OCI-M1 (cell line): ENCODE results near the gene UNKL.
A peak's percentile ranks its signal among the peaks of the same experiment; 100 is the strongest.

ENCODE experiments used
- DNase-seq: peaks from one replicate; lab custom pipeline; 2025; lab: John Stamatoyannopoulos, UW

The UNKL gene

GRCh38 chr16:1431497-1432270 lies 17.2 kb upstream of the UNKL start:
- no peak for DNase-seq

DNA sequence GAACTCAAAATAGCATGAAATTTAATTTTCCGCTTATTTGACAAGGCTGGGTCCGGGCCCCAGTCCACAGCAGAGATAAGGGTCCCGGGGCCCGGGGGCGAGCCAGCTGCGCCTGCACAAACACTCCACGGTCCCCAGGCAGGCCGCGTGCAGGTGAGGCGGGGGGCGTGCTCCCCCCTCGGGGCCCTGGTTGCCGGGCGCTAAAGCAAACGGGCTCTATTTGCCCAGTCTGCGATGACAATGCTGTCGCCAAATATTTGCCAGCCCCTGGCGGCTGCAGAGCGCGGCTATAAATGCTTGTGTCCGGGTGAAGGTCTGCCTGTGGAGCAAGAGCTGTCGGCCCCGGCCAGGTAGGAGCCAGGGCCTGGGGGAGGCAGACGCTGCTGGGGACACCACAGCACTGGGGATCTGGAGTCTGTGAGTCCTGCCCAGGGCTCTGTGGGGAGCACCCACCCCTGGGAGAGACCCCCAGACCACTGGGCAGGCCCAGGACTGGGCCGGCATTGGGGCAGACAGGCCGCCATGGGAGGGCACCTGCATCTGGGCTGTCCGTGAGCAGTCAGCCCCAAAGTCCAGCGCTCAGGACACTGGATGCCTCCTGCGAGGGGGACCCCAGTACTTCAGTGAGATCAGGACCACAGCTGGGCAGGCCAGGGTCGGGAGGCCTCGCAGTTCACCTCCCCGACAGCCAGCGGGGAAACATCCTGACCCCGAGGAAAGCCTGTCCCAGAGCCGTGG lies 16.4 kb upstream of the UNKL start, which contains the start of gene PERCC1:
PERCC1 (plus strand) TSS at position 320 of the 738 bp plus-strand sequence. CDS start 1,516 bp downstream, outside the sequence.
- DNase-seq: no peak

DNA sequence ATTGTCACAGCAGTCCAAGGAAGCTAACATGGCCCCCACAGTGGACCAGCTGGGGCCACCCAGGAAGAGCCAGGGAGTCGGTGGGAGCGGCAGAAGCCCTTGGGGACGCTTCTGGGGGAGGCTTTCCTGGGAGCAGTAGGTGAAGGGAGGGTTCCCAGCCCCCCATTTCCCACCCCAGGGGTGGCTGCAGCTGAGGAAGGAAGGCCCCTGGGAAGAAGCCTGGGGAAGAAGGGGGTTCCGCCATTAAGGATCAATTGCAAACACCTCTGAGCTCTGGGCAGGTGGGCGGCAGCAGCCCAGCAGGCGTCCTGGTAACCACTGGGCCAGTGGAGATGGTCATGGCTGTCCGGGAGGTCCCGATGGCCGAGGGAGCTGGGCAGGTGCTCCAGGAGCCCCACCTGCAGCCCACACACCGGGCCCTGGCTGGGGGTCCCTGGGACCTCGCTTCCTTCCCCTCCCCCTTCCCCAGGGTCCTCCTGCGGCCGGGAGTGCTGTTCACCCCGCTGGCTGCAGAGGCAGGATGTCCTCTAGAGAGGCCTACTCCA lies 15.8 kb upstream of the UNKL start:
- DNase-seq: no peak

DNA sequence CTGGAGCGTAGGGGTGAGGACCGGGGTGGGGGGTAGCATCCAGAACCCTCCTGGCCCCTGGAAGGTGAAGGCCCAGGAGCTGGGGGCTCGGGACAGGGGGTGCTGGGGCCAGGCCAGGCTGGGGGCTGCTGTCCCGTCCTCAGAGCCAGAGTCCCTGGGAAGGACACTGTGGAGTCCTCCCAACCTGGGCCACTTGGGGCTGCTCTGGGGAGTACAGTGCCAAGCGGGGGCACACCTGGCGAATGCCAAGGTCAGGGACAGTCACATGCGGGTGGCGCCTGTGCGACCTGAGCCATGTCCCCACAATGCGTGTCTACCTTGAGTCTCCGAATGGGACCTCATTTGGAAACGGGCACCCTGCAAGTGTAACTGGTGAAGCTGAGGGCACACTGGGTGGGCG lies 15.1 kb upstream of the UNKL start:
- DNase-seq: no peak

GRCh38 chr16:1429012-1429411 lies 14.5 kb upstream of the UNKL start:
- DNase-seq: no peak

- DNase-seq: peak; percentile 68
These were observed 14.0 kb upstream of the UNKL start for GRCh38 chr16:1428511-1428910.

DNA sequence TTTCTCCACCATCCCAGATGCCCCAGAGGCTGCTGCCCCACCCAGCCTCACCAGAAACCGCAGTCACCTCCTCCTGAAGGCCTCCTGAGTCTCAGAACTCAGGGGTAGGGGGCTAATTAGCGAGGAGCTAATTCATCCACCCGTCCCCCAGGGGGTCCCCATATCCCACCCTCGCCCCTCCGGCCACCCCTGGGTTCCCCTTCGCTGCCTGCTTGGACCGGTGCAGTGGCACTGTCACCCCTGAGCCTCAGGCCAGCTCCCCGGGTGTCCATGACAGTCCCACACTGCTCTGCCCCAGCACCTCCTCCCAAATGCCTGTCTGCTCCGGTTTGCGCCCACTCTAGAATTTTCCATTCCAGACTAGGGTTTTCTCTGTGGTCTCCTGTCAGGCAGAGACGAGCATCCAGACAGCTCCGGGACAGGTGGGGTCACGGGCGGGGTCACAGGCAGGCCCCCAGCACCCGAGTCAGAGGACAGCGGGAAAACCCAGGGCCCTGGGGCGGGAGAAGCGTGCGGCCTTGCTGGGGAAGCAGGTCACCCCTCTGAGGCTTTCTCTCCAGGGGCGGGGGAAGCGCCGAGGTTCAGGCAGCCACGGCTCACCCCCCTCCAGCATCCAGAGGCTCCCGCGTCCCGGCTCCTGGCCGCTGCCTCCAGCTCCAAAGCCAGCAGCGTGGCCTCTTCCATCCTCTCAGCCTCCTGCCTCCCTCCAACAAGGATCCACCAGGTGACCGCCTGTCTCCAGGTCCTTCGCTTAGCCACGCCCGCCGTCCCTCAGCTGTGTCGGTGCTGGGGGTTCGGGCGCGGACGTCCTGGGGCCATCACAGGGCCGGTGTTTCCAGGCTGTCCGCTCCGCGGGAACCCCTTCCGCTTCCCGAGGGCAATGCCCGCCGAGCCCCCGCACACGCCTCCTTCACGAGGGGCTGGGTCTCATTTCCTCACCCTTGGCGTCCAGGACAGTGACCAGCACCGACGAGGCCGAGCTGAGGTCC lies 13.3 kb upstream of the UNKL start:
- no peak for DNase-seq

DNA sequence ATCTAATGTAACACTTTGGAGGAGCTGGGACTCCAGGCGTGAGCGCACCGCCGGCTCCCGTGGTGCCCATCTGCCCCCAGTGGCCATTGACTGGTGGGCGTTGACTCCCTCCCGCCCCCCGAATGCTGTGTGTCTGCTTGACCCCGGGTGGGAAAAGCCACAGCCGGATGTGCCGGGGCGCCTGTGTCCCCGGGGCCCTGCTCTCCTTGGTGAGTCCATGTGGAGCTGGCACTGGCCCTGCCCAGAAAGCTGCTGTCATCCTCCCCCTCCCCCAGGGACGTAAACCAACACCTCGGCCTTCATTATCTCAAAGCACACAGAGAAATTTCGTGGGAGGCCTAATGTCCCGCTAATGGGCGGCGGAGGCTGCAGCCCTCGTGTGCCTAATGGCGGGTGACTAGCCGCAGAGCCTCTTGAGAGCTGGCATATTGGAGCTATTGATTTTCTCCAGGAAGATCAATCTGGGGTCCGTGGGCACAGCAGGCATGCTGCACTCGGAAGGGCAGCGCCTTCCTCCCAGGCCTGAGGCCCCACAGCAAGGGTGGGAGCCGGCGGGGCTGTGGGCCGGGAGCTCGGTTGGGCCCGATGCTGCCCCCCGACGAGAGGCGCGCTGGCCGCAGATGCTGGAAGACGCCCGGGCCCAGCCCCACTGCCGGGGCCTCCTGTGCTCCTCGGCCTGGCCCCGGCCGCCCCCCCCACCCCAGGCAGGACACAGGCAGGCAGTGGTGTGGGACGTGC lies 12.4 kb upstream of the UNKL start:
- DNase-seq: no peak

- DNase-seq: no peak
These were observed 11.3 kb upstream of the UNKL start for GRCh38 chr16:1425616-1426370.

DNA sequence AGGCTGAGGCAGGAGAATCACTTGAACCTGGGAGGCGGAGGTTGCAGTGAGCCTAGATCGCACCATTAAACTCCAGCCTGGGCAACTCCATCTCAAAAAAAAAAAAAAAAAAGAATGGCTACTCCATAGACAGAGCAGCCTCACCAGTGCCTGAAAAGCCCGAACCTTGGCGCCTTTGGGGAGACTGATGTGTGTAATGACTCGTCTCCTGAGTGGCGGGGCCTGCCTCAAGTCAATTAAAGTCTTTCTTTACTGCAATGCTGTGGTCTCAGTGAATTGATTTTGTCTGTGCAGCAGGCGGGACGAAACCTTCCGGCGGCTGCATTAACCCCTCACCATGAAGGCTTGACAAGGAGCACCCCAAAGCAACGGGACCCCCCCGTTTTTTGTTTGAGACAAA lies 9.5 kb upstream of the UNKL start:
- no peak for DNase-seq

DNA sequence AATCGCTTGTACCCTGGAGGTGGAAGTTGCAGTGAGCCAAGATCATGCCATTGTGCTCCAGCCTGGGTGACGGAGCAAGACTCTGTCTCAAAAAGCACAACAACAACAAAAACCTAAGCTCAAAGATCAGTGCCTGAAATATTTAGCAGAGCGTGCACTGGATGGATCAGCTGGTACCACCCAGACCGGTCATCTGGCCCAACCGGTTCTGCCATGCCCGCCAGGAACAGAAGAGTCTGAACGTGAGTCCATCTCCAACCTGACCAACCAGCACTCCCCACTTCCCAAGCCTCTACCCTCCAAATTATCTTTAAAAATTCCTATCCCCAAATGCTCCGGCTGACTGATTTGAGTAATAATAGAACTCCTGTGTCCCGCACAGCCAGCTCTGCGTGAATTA lies 7.6 kb upstream of the UNKL start:
- DNase-seq: no peak

DNA sequence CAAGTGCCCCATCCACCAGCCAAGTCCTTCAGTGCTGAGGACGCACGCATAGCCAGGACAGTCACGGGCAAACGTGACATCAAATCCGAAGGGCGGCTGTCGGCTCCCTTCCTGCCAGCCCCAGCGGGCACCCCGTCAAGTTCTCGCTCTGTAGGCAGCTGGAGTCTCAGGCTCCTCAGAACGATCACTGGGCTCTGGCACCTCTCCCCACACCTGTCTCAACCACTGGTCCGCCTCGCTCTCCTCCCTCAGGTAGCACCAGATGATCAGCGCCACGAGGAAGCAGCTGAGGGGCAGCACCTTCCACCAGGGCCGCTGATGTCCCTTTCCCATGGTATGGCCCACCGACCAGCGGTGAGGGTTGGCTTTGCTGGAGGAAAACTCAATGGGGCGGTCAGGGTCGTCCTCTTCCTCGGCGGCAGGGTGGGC lies 5.6 kb upstream of the UNKL start:
- no peak for DNase-seq

GRCh38 chr16:1416521-1416941 lies 2.0 kb upstream of the UNKL start:
- no peak for DNase-seq

- peak; percentile 79 for DNase-seq
These were observed 596 bp downstream of the UNKL start for GRCh38 chr16:1413684-1414531.

- no peak for DNase-seq
These were observed 1.7 kb downstream of the UNKL start for GRCh38 chr16:1412847-1413246.

DNA sequence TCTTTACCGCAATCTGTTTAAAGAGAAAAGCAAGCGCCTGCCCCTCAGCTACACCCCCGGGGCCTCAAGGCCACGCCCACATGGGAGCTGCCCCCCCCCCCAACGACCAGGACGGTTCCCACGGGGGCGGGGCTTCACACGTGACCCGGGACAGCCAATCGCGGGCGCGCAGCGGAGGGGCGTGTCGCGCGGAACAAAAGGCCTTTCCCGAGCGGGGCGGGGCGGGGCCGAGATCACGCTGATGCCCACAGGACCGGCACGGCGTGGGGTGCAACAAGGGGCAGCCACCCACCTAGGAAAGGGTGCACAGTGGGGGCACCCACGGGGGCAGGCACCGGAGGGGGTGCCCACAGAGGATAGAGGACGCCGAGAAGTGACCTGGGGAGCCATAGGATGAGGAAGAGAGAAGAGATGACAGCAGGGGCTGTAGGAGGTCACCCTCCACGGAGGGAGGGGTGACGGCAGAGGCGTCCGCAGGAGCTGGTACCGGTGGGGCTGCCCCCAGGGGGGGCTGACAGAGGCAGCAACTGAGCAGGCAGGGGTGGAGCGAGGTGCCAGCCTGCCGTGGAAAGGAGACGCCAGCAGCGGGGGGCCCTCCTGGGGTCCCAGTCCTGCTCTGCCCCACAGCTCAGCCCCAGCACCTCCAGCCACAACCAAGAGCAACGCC lies 6.2 kb downstream of the UNKL start:
- peak; percentile 93 for DNase-seq

GRCh38 chr16:1407753-1408152 lies 6.8 kb downstream of the UNKL start:
- no peak for DNase-seq

DNA sequence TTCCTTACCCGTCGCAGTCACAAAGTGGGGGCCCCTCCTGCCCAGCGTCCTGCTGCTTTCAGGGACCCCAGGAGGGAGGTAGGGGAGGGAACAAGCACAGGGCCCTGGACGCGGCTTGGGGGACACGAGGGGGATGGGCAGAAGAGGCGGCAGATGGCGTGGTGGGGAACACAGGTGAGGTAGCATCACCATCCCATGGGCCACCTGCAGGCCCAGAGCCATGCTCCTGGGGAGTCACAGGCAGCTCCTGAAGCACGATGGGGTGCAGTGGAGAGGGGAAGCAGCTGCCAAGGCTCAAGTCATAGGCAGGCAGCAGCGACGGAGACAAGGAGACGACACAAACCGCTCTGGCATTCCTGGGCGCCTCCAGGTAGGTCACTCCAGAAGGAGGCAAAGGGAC lies 10.8 kb downstream of the UNKL start:
- no peak for DNase-seq

DNA sequence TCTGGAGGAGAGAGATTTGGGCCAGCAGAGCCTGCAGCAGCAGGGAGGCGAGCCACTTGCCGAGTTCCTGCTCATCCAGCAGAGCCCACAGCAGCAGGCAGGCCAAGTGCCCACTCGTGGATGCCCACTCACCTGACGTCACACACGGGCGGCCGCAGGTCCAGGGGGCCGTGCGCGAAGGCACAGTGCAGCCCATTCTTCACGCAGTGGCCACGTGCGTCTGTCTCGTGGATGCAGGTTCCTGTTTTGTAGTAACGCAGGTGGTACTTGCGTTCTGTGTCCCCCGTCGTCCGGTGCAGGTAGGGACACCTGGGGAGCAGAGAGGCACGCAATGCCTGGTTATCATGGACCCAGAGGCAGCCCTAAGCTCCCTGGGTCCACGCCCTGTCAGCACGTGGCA lies 11.5 kb downstream of the UNKL start:
- DNase-seq: no peak
